Erythroblast (primary cell): ENCODE results near the gene THEM4.

ENCODE experiments used
- GATA1 ChIP-seq: IDR thresholded peaks from 2 replicates; pipeline ENCODE4 v1.6.1; 2011; ENCODE audit warnings: low read depth, mild to moderate bottlenecking, control low read depth, low read length, moderate library complexity
- POLR2A ChIP-seq: IDR thresholded peaks from 2 replicates; pipeline ENCODE4 v1.6.1; 2011; ENCODE audit warnings: mild to moderate bottlenecking, low read length

DNA sequence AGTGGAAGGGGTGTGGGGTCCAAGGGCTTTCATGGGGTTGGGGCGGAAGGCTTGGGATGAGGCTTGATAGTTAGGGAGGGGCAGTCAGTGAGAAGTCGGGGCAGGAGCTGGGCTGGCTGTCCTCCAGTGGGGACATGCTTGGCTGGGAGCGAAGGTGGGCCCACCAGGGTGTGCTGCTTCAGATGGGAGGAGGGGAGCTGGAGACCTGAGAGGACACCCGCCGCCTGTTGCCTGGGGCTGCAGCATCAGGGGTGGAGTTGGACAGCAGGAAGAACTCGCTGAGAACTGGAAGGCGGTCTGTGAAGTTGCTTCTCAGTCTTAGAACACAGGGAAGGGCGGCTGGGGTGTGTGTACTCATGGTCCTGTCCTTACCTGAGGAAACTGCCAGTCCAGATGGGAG lies 57.4 kb downstream of the THEM4 start:
- TF ChIP-seq POLR2A (no peak), GATA1 (no peak)
